Esophagus (tissue), 2 donors: Measurements from ENCODE around the gene BPIFB6. TPM values are rescaled to one million over a fixed set of nuclear protein-coding genes. Genes with fewer than 3 reads are reported as not detected.

Source experiments
- H3K27ac ChIP-seq, 2 donors: one replicate each; pipeline ENCODE4 v1.5.1; 2013; ENCODE audit warnings: low read depth in 2 of 2, mild to moderate bottlenecking in 2 of 2, inconsistent platforms in 1 of 2, low read length in 1 of 2, moderate library complexity in 1 of 2
- H3K27me3 ChIP-seq, 2 donors: one replicate each; pipeline ENCODE4 v1.6.1; 2013; ENCODE audit warnings: low read length in 2 of 2, control low read depth in 1 of 2, mild to moderate bottlenecking in 1 of 2; ENCODE audit not compliant: insufficient read depth in 2 of 2, control insufficient read depth in 1 of 2
- H3K36me3 ChIP-seq, 2 donors: one replicate each; pipeline ENCODE4 v1.6.1; 2013; ENCODE audit warnings: low read length in 1 of 2; ENCODE audit not compliant: control insufficient read depth in 2 of 2, insufficient read depth in 2 of 2
- H3K4me1 ChIP-seq, 2 donors: one replicate each; pipeline ENCODE4 v1.6.1; 2013; ENCODE audit warnings: low read length in 1 of 2; ENCODE audit not compliant: control insufficient read depth in 2 of 2, insufficient read depth in 2 of 2
- H3K4me3 ChIP-seq, 2 donors: one replicate each; pipeline ENCODE4 v1.5.1; 2013; ENCODE audit warnings: low read length in 2 of 2, mild to moderate bottlenecking in 2 of 2, low read depth in 1 of 2, moderate library complexity in 1 of 2
- H3K9me3 ChIP-seq, 2 donors: one replicate each; pipeline ENCODE4 v1.6.1; 2013; ENCODE audit warnings: mild to moderate bottlenecking in 2 of 2, low read depth in 1 of 2, low read length in 1 of 2, moderate library complexity in 1 of 2; ENCODE audit not compliant: control insufficient read depth in 2 of 2, insufficient read depth in 1 of 2
- WGBS, 2 donors: extraction: QIAGEN DNeasy Blood & Tissue Kit; methylation state at CpG; one replicate each; pipeline ENCODE4 v1.1.7; 2013; 5-methylcytosine and 5-hydroxymethylcytosine counted together
- polyA plus RNA-seq, 2 donors: library from polyadenylated mRNA; stranded (reverse); fragments of 200-250 nt; gene quantifications; one replicate each; pipeline ENCODE4 v1.2.3, GENCODE V29; 2013
- donor health status: healthy with polysubstance abuse.
- donor health status: Bipolar disorder and iron deficiency.

BPIFB6 gene
- polyA plus RNA-seq, 2 donors: not detected

DNA sequence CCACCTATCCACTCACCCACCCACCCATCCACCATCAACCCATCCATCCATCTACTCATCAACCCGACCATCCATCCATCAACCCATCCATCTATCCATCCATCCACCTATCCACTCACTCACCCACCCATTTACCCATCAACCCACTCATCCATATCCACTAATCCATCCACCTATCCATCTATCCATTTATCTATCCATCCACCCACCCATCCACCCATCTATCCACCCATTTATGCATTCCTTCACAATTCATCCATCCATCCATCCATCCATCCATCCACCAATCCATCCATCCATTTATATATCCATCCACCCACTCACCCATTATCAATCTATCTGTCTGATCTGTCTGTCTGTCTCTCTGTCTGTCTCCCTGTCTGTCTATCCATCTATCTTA is 62.1 kb downstream of the BPIFB6 start:
- H3K4me3 ChIP-seq: no peak overlapping the region
- no peak overlapping the region for H3K27ac ChIP-seq
- no peaks in the 10 kb centered on the region for H3K36me3 ChIP-seq
- no peaks in the 10 kb centered on the region for H3K27me3 ChIP-seq
- no peaks in the 10 kb centered on the region for H3K9me3 ChIP-seq
- no peaks in the 10 kb centered on the region for H3K4me1 ChIP-seq
- 29 to 42% methylated on average over 1 of the region's 1 CpG for WGBS, 2 donors

Other genes with a start within 250 kb of the BPIFB6 start
- gene MAPRE1, start 211.7 kb upstream of the BPIFB6 start, polyA plus RNA-seq: 10 to 100 TPM; 13.9 to 38.9 TPM
- under 1 TPM; 0.11 to 0.28 TPM for gene EFCAB8, start 172.7 kb upstream of the BPIFB6 start, polyA plus RNA-seq
- not detected for gene SUN5, start 27.2 kb upstream of the BPIFB6 start, polyA plus RNA-seq
- under 1 TPM; 0.08 to 0.85 TPM for gene BPIFB2, start 23.9 kb upstream of the BPIFB6 start, polyA plus RNA-seq
- gene BPIFB3, start 22.3 kb downstream of the BPIFB6 start, polyA plus RNA-seq: not detected
- gene BPIFB4, start 48.0 kb downstream of the BPIFB6 start, polyA plus RNA-seq: not detected
- gene BPIFA2, start 136.5 kb downstream of the BPIFB6 start, polyA plus RNA-seq: not detected
- gene BPIFA3, start 185.7 kb downstream of the BPIFB6 start, polyA plus RNA-seq: not detected
- gene BPIFA1, start 204.3 kb downstream of the BPIFB6 start, polyA plus RNA-seq: not detected